ENCODE results near the gene ZRANB1.

DNA sequence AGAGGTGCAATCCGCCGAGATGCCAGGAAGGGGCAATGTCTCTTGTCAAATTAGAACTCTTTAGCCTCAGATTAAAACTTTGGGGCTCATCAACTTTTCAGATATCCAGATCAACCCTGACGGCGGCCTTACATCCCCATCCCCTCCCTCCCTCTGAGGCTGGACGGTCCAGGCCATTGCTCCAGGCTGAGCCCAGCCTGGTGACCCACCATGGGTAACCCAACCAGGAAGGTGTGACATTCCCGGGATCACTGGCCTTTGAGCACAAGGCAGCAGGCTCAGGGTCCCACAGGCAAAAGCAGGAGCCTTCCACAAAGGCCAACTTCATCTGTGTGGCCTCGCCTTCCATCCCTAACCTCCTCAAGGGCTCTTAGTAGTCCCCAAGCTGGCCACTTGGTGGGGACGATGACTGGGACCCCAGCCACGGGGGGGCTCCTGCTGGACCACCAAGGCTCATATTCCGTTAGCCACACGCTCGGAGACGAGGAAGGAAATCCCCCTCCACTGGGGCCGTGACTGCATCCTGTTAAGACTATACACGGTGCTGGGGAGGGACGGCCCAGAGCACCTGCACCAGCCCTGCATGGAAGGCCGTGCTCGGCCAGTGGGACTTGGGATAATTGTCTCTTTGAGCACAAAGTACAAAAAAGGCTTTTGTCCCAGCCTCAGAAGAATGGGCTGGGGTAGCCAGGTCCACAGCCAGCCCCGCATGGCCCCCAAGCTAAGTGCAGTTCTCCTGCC, 62.8 kb downstream of the ZRANB1 start:
- TF ChIP-seq, protein P1, sequence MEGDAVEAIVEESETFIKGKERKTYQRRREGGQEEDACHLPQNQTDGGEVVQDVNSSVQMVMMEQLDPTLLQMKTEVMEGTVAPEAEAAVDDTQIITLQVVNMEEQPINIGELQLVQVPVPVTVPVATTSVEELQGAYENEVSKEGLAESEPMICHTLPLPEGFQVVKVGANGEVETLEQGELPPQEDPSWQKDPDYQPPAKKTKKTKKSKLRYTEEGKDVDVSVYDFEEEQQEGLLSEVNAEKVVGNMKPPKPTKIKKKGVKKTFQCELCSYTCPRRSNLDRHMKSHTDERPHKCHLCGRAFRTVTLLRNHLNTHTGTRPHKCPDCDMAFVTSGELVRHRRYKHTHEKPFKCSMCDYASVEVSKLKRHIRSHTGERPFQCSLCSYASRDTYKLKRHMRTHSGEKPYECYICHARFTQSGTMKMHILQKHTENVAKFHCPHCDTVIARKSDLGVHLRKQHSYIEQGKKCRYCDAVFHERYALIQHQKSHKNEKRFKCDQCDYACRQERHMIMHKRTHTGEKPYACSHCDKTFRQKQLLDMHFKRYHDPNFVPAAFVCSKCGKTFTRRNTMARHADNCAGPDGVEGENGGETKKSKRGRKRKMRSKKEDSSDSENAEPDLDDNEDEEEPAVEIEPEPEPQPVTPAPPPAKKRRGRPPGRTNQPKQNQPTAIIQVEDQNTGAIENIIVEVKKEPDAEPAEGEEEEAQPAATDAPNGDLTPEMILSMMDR (IDR thresholded peaks at IDR 0.05) = no peak
- TF ChIP-seq POLR2AphosphoS5 (IDR thresholded peaks at IDR 0.05) = no peak
- no peak for TF ChIP-seq POLR2A (IDR thresholded peaks at IDR 0.05)
